22Rv1 (cell line): ENCODE data around the gene REXO1.

Experiments
- H3K27ac ChIP-seq: fragments of 450-650 bp; 2 replicates; pipeline ENCODE4 v1.5.1; 2017
- CTCF ChIP-seq: fragments of 450-650 bp; IDR thresholded peaks from 2 replicates; pipeline ENCODE4 v1.5.1; 2017; ENCODE audit warnings: mild to moderate bottlenecking
- ZFX ChIP-seq: fragments of 450-650 bp; IDR thresholded peaks from 2 replicates; pipeline ENCODE4 v1.6.1; 2017; ENCODE audit warnings: antibody characterized with exemption, borderline replicate concordance

Gene REXO1

GRCh38 chr19:1871140-1871597 lies 22.9 kb upstream of the REXO1 start:
- H3K27ac ChIP-seq = 0 out of 2 replicates have a peak overlapping the region, but pooled peaks have one; percentile 92
- no peak for TF ChIP-seq ZFX
- no peak for TF ChIP-seq CTCF

- TF ChIP-seq CTCF (no peak), ZFX (no peak)
- peak overlapping the region; percentile 34; the same call in 1 of the 2 replicates for H3K27ac ChIP-seq
Measured at GRCh38 chr19:1868971-1869370, 20.7 kb upstream of the REXO1 start.

GRCh38 chr19:1867349-1867724 lies 19.1 kb upstream of the REXO1 start:
- no peak for TF ChIP-seq ZFX
- TF ChIP-seq CTCF = no peak
- H3K27ac ChIP-seq = peak overlapping the region; percentile 12; the same call in 1 of the 2 replicates

- H3K27ac ChIP-seq = peak overlapping the region; percentile 93; the same call in 1 of the 2 replicates
- TF ChIP-seq CTCF = no peak
- TF ChIP-seq ZFX = no peak
Measured at GRCh38 chr19:1866693-1867348, 18.5 kb upstream of the REXO1 start.

- TF ChIP-seq CTCF = no peak
- TF ChIP-seq ZFX = no peak
- H3K27ac ChIP-seq = peak overlapping the region; percentile 93
Measured at GRCh38 chr19:1865172-1866010, 17.1 kb upstream of the REXO1 start.

- TF ChIP-seq ZFX (no peak), CTCF (peak; percentile 82)
- H3K27ac ChIP-seq = peak overlapping the region; percentile 93
Measured at GRCh38 chr19:1864480-1865171, 16.3 kb upstream of the REXO1 start.
